Measurements from ENCODE around the gene AMN. TPM values are rescaled to one million over a fixed set of nuclear protein-coding genes. Genes with fewer than 3 reads are reported as not detected.

AMN gene
- total and polyA plus RNA-seq, 2 donors from 2014 or later = 58.0 to 121 TPM

DNA sequence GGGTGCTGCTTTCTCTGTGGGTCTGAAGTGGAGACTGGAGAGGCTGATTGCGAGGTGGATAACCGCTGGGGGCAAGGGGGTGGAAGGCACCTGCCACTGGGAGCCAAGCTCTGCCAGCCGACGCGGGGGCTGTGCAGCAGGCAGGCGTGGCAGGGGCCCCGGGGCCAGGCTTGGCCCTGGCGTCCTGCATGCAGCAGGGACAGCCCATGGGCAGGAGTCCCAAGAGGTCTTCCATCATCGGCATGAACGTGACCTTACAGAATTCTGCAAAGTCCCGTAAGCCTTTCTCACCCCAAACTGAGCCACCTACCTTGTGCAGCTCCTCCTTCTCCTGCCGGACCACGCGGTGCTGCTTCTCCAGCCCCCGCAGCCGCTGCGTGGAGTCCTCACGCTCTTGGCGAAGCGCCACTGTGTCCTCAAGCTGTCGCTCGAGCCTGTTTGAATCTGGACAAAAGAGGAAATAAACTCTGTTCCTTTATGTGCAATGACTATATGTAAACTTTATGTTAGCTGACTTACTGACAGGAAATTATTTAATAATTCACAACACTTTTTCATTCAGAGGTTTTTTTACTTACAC is 51.3 kb downstream of the AMN start:
- Histone ChIP-seq H3K27ac (ENCODE audit: low read depth in 2 of 2, low read length in 2 of 2) (no peak overlapping the region), H3K9me3 (ENCODE audit: control insufficient read depth in 2 of 3, insufficient read depth in 1 of 3, low read length in 3 of 3) (no peaks in the 10 kb centered on the region), H3K4me1 (ENCODE audit: control insufficient read depth in 2 of 3, insufficient read depth in 2 of 3, low read depth in 1 of 3, low read length in 3 of 3) (no peaks in the 10 kb centered on the region), H3K36me3 (ENCODE audit: control insufficient read depth in 2 of 3, insufficient read depth in 3 of 3, low read length in 3 of 3) (peaks cover 4 to 83% (median 36%) of the 10 kb centered on the region in 3 donors), H3K9ac (ENCODE audit: low read length in 3 of 3) (no peak overlapping the region), H3K27me3 (ENCODE audit: control insufficient read depth, insufficient read depth, low read length) (no peaks in the 10 kb centered on the region), H3K4me3 (ENCODE audit: low read length in 3 of 3) (no peak overlapping the region)
- intact Hi-C loops (cut with DNase I) = no loop called here
- TF ChIP-seq, protein P1, sequence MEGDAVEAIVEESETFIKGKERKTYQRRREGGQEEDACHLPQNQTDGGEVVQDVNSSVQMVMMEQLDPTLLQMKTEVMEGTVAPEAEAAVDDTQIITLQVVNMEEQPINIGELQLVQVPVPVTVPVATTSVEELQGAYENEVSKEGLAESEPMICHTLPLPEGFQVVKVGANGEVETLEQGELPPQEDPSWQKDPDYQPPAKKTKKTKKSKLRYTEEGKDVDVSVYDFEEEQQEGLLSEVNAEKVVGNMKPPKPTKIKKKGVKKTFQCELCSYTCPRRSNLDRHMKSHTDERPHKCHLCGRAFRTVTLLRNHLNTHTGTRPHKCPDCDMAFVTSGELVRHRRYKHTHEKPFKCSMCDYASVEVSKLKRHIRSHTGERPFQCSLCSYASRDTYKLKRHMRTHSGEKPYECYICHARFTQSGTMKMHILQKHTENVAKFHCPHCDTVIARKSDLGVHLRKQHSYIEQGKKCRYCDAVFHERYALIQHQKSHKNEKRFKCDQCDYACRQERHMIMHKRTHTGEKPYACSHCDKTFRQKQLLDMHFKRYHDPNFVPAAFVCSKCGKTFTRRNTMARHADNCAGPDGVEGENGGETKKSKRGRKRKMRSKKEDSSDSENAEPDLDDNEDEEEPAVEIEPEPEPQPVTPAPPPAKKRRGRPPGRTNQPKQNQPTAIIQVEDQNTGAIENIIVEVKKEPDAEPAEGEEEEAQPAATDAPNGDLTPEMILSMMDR (IDR thresholded peaks at IDR 0.05; ENCODE audit: borderline replicate concordance, extremely low read depth, insufficient read depth) = no peak
- no peak for FAIRE-seq
- DNase-seq = no peak

DNA sequence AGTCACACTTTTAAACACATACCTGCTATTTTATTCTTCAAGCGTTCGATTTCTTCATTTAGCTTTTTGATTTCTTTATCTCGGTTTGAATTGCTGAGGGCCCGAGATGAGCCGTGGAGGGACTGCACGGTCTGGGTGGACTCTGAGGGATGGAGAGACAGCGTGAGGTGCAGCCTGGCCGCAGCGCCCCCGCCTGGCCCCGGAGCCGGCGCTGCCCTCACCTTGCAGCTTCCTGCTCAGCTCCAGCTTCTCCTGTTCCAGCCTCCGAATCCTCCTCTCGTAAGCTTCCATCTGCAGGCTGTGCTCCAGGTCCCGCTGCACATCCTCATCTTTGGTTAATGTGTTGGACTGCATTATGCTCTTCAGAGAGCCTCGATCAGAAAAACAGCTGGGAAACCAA is 53.2 kb downstream of the AMN start:
- intact Hi-C loops (cut with DNase I) = no loop called here
- Histone ChIP-seq H3K4me3 (ENCODE audit: low read length in 3 of 3) (no peak overlapping the region), H3K36me3 (ENCODE audit: control insufficient read depth in 2 of 3, insufficient read depth in 3 of 3, low read length in 3 of 3) (peaks cover 8 to 81% (median 42%) of the 10 kb centered on the region in 3 donors), H3K4me1 (ENCODE audit: control insufficient read depth in 2 of 3, insufficient read depth in 2 of 3, low read depth in 1 of 3, low read length in 3 of 3) (no peaks in the 10 kb centered on the region), H3K27ac (ENCODE audit: low read depth in 2 of 2, low read length in 2 of 2) (no peak overlapping the region), H3K27me3 (ENCODE audit: control insufficient read depth, insufficient read depth, low read length) (no peaks in the 10 kb centered on the region), H3K9ac (ENCODE audit: low read length in 3 of 3) (no peak overlapping the region), H3K9me3 (ENCODE audit: control insufficient read depth in 2 of 3, insufficient read depth in 1 of 3, low read length in 3 of 3) (no peaks in the 10 kb centered on the region)
- FAIRE-seq = no peak
- TF ChIP-seq, protein P1 (IDR thresholded peaks at IDR 0.05; ENCODE audit: borderline replicate concordance, extremely low read depth, insufficient read depth) = no peak
- DNase-seq = no peak

DNA sequence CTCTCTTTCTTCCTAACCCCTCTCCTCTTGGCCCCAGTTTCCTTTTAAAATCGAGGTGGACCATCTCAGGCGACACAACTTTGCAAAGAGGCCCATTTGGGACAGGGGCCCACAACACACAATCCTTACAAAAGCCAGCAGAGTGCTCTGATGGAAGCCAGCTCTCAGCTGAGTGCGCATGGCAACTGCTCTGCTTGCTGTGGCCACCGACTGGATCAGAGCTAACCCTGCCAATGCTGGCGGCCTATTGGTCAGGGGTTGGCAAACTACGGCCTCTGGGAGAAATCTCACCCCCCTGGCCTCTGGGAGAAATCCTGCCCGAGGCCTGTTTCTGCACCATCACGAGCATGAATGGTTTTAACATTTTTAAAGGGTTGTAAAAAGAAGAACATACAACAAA is 55.0 kb downstream of the AMN start:
- TF ChIP-seq, protein P1 (IDR thresholded peaks at IDR 0.05; ENCODE audit: borderline replicate concordance, extremely low read depth, insufficient read depth) = no peak
- FAIRE-seq (no peak), DNase-seq (no peak)
- Histone ChIP-seq H3K27ac (ENCODE audit: low read depth in 2 of 2, low read length in 2 of 2) (no peak overlapping the region), H3K9me3 (ENCODE audit: control insufficient read depth in 2 of 3, insufficient read depth in 1 of 3, low read length in 3 of 3) (no peaks in the 10 kb centered on the region), H3K36me3 (ENCODE audit: control insufficient read depth in 2 of 3, insufficient read depth in 3 of 3, low read length in 3 of 3) (peaks cover 8 to 76% (median 37%) of the 10 kb centered on the region in 3 donors), H3K4me3 (ENCODE audit: low read length in 3 of 3) (no peak overlapping the region), H3K27me3 (ENCODE audit: control insufficient read depth, insufficient read depth, low read length) (no peaks in the 10 kb centered on the region), H3K9ac (ENCODE audit: low read length in 3 of 3) (no peak overlapping the region), H3K4me1 (ENCODE audit: control insufficient read depth in 2 of 3, insufficient read depth in 2 of 3, low read depth in 1 of 3, low read length in 3 of 3) (no peaks in the 10 kb centered on the region)
- intact Hi-C loops (cut with DNase I) = no loop called here

DNA sequence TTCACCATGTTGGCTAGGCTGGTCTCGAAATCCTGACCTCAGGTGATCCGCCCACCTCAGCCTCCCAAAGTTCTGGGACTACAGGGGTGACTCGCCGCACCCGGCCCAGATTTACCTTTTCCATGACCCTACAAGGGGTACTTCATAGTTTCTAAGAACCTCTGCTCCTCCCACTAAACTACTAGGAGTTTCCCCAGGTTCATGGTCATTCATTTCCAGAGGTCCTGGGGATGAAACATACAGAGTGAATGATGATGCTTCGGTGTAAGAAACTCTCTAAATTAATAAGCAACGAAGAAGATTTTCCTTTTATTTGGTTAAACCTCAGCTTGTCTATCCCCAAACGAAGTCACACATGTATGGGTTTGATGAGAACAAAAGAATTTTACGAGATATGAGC is 56.9 kb downstream of the AMN start:
- Histone ChIP-seq H3K9me3 (ENCODE audit: control insufficient read depth in 2 of 3, insufficient read depth in 1 of 3, low read length in 3 of 3) (no peaks in the 10 kb centered on the region), H3K4me3 (ENCODE audit: low read length in 3 of 3) (no peak overlapping the region), H3K27ac (ENCODE audit: low read depth in 2 of 2, low read length in 2 of 2) (no peak overlapping the region), H3K27me3 (ENCODE audit: control insufficient read depth, insufficient read depth, low read length) (no peaks in the 10 kb centered on the region), H3K9ac (ENCODE audit: low read length in 3 of 3) (no peak overlapping the region), H3K36me3 (ENCODE audit: control insufficient read depth in 2 of 3, insufficient read depth in 3 of 3, low read length in 3 of 3) (peaks cover 8 to 69% (median 34%) of the 10 kb centered on the region in 3 donors), H3K4me1 (ENCODE audit: control insufficient read depth in 2 of 3, insufficient read depth in 2 of 3, low read depth in 1 of 3, low read length in 3 of 3) (no peaks in the 10 kb centered on the region)
- TF ChIP-seq, protein P1 (IDR thresholded peaks at IDR 0.05; ENCODE audit: borderline replicate concordance, extremely low read depth, insufficient read depth) = no peak
- intact Hi-C loops (cut with DNase I) = no loop called here
- FAIRE-seq = no peak
- DNase-seq = no peak

Data from kidney (tissue), 14 donors.